HepG2 (cell line): ENCODE results near the gene ZNF618. TPM values are rescaled to one million over a fixed set of nuclear protein-coding genes. Genes with fewer than 3 reads are reported as not detected.

ENCODE experiments used
- NR1H2 ChIP-seq: sonication (generic); formaldehyde crosslinking; IDR thresholded peaks from 2 replicates; pipeline ENCODE4 v1.8.1; 2022; ENCODE audit warnings: low read depth, missing genetic modification reagents, borderline replicate concordance
- RXRB ChIP-seq: IDR thresholded peaks from 2 replicates; pipeline ENCODE4 v1.6.1; 2016; ENCODE audit warnings: borderline replicate concordance, missing genetic modification reagents, missing compliant biosample characterization
- SETDB1 ChIP-seq: sonication (generic); formaldehyde crosslinking; IDR thresholded peaks from 2 replicates; pipeline ENCODE4 v1.5.1; 2020; ENCODE audit warnings: missing genetic modification reagents, mild to moderate bottlenecking, borderline replicate concordance
- ZEB1 ChIP-seq: IDR thresholded peaks from 2 replicates; pipeline ENCODE4 v1.6.1; 2012; ENCODE audit warnings: mild to moderate bottlenecking, low read depth, inconsistent platforms; ENCODE audit not compliant: insufficient replicate concordance
- ZNF224 ChIP-seq: sonication (generic); formaldehyde crosslinking; IDR thresholded peaks from 2 replicates; pipeline ENCODE4 v1.5.0; 2020; ENCODE audit warnings: mild to moderate bottlenecking, missing genetic modification reagents
- ZNF264 ChIP-seq: sonication (generic); formaldehyde crosslinking; IDR thresholded peaks from 2 replicates; pipeline ENCODE4 v1.4.0; 2020; ENCODE audit warnings: missing genetic modification reagents
- polyA plus RNA-seq, 8 experiments: library from polyadenylated mRNA; depleted of rRNA in 3 of 8; stranded (reverse) in 7 of 8; unstranded in 1 of 8; fragments of >200 nt; fragmentation: Illumina TruSeq in 4 of 8; extraction: Trizol in 4 of 8; gene quantifications; 2 replicates each; pipeline versions ENCODE4 v1.2.1 to v1.2.3, GENCODE V29; 2011 to 2016; ENCODE audit warnings: low read depth in 4 of 8, missing spikeins in 1 of 8, mixed read lengths in 1 of 8; ENCODE audit not compliant: insufficient read depth in 1 of 8
- total RNA-seq, 5 experiments: library from RNA; depleted of rRNA; stranded (reverse); fragments of >200 nt; fragmentation: Illumina TruSeq; extraction: Trizol; gene quantifications; 2 replicates each; pipeline ENCODE4 v1.2.3, GENCODE V29; 2016; ENCODE audit warnings: low read depth in 1 of 5
- TF ChIP-seq, protein P1 (sequence below), 2 experiments: IDR thresholded peaks; 2 replicates each; pipeline ENCODE4 v1.6.1; 2011 to 2012; ENCODE audit warnings: low read length in 2 of 2, borderline replicate concordance in 1 of 2, low read depth in 1 of 2, mild to moderate bottlenecking in 1 of 2, moderate library complexity in 1 of 2
- TF ChIP-seq, protein P2 (sequence below): sonication (generic); formaldehyde crosslinking; IDR thresholded peaks from 2 replicates; pipeline ENCODE4 v1.4.0; 2020; ENCODE audit warnings: missing genetic modification reagents

Gene ZNF618
- total and polyA plus RNA-seq, 2 of the 13 experiments (the other 11 are each of a cell fraction or from before 2014, with no cell fraction given), result 0.07 TPM

DNA sequence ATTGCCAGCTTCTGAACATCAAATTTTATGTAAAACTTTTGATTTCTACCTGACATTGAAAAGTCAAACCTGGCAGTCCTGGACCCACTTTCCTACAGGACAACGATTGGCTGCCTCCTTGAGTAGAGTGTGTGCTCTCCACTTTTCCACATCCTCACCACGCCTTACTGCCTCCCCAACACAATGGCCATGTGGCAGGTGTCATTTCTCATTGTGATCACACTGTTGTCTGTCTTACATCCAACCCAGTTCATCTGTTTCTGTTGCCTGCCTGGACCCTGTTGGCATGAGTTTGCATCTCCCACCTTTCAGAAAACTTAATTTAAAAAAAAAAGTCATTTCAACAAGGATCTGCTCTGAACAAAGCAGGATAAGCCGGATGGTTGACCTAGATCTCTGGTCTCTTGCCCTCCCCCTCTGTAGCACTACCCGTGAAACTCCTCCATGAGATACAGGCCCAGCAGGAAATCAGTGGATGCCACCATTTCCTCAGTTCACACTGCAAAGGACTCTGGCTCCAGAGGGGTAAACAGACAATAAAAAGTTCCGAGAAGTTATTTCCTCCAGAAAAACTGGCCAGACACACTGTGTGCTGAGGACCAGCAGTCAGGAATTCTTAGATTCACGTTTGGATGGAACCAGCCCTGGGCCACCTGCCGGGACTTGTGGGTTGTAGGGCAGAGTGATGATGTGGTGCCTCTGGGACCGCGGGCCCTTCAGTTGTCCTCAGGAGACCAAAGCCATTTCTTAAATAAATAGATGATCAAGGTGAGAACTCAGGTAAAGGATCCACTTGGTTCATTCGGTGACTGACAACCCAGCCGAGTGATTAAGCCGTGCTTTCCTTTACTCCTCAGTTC, 153.4 kb downstream of the ZNF618 start (continued):
- TF ChIP-seq, protein P1, sequence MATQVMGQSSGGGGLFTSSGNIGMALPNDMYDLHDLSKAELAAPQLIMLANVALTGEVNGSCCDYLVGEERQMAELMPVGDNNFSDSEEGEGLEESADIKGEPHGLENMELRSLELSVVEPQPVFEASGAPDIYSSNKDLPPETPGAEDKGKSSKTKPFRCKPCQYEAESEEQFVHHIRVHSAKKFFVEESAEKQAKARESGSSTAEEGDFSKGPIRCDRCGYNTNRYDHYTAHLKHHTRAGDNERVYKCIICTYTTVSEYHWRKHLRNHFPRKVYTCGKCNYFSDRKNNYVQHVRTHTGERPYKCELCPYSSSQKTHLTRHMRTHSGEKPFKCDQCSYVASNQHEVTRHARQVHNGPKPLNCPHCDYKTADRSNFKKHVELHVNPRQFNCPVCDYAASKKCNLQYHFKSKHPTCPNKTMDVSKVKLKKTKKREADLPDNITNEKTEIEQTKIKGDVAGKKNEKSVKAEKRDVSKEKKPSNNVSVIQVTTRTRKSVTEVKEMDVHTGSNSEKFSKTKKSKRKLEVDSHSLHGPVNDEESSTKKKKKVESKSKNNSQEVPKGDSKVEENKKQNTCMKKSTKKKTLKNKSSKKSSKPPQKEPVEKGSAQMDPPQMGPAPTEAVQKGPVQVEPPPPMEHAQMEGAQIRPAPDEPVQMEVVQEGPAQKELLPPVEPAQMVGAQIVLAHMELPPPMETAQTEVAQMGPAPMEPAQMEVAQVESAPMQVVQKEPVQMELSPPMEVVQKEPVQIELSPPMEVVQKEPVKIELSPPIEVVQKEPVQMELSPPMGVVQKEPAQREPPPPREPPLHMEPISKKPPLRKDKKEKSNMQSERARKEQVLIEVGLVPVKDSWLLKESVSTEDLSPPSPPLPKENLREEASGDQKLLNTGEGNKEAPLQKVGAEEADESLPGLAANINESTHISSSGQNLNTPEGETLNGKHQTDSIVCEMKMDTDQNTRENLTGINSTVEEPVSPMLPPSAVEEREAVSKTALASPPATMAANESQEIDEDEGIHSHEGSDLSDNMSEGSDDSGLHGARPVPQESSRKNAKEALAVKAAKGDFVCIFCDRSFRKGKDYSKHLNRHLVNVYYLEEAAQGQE (IDR thresholded peaks at IDR 0.05; ENCODE audit: borderline replicate concordance in 1 of 2, low read depth in 1 of 2, low read length in 2 of 2), result no peak
- TF ChIP-seq ZEB1 (no peak), ZNF264 (CRISPR knock-in tag) (no peak), RXRB (no peak), ZNF224 (no peak), NR1H2 (CRISPR knock-in tag) (no peak), SETDB1 (CRISPR knock-in tag) (no peak)
- TF ChIP-seq, protein P2, sequence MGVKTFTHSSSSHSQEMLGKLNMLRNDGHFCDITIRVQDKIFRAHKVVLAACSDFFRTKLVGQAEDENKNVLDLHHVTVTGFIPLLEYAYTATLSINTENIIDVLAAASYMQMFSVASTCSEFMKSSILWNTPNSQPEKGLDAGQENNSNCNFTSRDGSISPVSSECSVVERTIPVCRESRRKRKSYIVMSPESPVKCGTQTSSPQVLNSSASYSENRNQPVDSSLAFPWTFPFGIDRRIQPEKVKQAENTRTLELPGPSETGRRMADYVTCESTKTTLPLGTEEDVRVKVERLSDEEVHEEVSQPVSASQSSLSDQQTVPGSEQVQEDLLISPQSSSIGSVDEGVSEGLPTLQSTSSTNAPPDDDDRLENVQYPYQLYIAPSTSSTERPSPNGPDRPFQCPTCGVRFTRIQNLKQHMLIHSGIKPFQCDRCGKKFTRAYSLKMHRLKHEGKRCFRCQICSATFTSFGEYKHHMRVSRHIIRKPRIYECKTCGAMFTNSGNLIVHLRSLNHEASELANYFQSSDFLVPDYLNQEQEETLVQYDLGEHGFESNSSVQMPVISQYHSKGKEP (CRISPR knock-in tag), result no peak
